HTR-8/SVneo (cell line): ENCODE data around the gene RBM33.

Experiments used
- DNase-seq: peaks from one replicate; pipeline ENCODE4 v3.0.0; 2011; ENCODE audit warnings: low spot score, mixed read lengths; ENCODE audit not compliant: insufficient read length
- FAIRE-seq: peaks from 2 replicates; lab custom pipeline; 2011; peaks lifted over from hg19 to GRCh38; lab: Jason Lieb, UNC

Gene RBM33

DNA sequence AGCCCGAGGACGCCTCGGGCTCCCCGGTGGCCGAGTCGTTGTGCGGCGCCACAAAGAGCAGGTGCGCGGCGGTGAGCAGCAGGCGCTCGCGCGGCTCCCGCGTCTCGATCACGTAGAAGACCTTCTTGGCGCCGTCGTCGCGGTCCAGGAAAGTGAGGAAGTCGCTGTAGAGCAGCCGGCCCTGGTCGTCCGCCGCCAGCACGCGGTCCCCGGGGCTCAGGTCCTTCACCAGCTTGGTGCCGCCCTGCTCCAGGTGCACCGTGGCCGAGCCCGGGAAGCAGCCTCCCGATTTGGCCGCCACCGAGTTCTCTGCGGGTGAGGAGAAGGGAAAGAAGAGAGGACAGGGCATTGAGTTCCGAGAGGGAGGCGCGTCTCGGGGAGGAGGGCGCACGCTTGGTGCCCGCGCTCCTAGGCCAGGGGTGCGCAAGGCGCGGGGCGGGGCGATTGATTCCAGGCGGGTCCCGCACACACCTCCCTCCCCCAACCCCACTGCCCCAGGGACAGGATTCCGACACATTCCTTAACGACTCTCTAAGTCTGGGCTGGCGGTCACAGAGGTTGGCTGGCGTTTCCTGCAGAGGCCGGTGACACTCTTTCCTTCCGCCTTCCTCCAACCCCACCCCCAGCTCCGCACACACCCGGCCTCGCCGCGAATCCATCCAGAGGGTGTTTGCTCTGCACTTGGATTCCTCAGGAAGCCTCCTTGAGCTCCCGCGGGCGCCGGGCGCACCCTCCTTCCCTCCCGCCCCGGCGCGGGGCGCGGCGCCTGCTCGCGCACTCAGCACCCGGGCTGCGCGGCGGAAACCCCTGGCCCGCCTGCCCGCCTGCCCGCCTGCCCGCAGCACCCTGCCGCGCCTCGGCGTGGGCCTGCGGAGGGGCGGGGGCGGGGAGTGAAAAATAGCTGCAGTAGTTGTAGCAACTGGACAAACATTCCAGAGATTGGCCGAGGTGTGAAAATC, 159.2 kb downstream of the RBM33 start:
- no peak for FAIRE-seq

DNA sequence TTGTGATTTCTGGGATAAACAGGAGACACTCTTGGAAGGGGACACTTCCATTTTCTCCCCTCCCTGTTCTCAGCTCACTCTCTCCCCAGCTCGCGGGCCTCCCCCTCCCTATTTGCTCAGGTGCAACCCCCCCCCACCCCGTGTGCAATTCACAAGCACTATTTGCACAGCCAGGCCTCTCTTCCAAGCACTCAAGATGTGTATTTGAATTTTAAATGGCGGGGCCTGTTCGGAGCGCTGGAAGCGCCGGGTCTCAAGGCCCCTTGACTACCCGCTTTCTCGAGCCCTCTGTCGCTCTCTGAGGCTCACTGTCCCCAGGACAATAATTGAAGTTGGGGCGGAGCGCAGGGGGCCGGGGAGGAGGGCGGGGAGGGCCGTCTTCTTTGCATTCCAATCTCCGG, 160.0 kb downstream of the RBM33 start:
- FAIRE-seq, result no peak
- no peak for DNase-seq

More for the DNA sequence above, 159.2 kb downstream of the RBM33 start:
- no peak for DNase-seq

DNA sequence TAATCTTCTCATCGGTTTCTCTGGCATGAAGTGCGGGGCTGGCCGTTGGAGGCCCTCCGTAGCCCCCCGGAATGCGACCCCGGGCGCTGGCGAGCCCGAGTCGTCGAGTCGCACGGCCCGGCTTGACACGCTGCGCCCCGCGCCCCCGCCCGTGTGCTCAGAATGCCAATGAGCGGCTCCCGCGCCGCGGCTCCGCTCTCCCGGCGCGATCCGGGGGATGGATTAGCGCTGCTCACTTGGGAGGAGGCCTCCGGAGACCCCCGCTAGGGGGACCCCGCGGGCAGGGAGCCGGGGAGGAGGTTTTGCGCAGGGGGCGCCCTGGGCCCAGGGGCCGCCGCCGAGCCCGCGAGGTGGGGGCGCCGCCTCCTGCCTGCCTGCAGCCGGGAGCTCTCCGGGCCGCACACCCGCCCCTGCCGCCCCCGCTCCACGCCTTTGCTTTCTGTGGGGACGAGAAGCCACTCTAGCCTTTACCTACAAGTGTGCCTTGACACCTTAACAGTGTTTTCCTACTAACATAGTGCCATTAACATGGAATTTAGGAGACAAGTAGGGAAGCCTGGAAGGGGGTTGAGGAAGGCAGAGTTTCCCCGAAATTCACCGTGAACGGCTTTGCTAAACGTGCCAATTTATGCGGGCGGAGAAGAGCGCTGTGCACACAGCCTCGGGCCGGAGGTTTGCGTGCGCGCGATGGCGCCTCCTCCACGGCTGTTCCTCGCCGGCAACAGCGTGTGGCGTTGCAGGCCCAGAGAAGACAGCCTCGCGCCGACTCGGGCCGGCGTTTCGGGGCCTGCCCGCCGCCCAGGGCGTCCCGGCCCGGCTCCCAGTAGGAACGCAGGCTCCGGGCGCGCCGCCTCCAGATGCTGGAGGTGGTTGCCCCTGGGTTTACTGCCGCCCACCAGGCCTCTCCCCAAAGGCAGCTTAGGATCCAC, 160.7 kb downstream of the RBM33 start:
- FAIRE-seq (no peak), DNase-seq (peak; percentile 62)

DNA sequence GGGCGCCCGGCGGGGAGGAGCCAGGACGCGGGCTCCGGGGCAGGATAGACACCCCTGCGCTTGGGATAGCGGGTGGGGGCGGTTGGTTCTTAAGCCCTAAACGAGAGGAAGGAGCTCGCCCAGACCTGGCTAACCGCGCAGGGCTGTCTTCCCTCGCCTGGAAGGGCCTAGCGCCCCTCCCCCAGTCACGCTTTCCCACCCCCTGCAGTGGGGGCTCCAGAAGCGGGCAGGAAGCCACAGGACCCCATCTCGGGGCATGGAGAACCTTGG, 161.3 kb downstream of the RBM33 start:
- DNase-seq, result no peak
- no peak for FAIRE-seq

DNA sequence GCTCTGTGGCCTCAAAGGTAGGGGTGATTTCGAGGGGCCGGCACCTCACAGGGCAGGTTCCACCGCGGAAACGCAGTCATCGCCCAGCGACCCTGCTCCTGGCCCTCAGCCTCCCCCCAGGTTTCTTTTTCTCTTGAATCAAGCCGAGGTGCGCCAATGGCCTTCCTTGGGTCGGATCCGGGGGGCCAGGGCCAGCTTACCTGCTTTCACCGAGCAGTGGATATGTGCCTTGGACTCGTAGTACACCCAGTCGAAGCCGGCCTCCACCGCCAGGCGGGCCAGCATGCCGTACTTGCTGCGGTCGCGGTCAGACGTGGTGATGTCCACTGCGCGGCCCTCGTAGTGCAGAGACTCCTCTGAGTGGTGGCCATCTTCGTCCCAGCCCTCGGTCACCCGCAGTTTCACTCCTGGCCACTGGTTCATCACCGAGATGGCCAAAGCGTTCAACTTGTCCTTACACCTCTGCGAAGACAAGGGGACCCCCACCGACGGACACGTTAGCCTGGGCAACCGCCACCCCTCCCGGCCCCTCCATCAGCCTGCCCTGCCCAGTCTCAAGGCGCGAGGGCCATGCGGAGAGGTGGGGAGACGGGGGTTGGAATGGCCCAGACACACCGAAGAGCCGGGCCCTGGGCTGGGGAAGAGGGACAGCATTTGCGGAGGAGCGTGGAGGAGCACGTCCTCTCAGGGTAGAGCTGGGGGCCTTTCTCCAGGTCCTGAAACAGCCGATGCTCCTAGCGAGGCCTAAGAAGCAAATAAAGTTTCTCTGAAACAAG, 161.8 kb downstream of the RBM33 start:
- DNase-seq, result no peak
- no peak for FAIRE-seq

DNA sequence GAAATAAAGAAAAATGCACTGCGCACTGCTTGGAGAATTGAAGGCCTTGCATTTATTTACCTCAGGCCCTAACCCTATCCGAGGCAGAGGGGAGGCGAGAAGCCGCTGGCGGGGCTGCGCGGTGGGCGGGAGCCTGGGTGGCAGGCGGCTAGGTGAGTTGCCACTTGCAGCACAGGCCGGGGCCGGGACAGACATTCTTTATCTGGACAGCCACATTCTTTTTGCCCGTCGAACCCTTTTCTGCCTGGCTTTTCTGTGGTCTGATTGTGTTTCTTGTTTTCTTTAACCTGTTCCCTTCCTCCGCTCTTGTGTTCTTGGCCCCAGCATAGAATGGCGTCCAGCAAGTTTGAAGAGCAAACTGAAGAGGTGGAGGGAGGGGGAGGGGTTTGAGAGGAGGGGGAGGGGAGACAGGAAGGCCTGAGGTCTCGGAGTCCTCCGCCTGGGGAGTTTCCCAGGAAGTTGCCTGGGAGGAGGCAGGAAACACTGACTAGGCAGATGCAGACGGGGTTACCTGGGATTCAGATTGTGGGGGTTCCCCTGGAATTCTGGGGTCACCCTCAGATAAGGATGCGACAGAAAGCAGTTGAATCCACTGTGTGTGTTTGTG, 162.7 kb downstream of the RBM33 start:
- FAIRE-seq (no peak), DNase-seq (no peak)

DNA sequence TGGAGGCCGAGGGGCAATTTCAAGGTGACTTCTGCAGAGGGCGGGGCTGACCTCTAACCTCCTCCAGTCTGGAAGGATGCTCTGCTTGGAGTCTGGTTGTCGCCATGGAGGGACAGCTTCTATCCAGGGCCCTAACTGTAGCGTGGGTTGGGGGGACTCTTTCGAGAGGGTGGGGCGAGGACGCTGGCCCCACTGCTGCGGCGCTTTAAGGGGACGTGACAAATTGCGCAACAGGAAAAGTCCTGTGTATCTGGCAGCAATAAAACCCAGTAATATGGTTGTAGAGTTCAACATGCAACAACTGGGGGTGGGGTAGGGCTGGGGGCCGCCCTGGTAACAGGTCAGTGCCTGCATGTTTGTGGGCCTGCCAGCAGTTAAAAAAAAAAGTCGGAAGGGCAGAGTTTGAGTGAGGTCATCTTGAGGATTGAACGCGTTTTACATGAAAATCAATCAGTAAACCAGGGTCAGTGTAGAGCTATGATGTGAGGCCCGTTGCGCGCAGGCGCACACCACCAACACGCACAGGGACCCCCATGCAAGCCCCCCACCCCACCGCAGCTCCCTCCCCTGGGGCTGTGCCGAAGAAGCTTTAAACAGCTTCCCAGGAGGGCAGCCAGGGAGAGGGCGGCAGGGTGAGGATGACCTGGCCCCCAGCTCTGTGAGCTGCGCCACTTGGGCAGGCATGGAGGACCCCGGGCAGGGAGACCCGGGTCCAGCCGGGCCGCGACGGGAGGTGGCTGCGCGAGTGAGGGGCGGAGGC, 163.5 kb downstream of the RBM33 start:
- DNase-seq (no peak), FAIRE-seq (no peak)

DNA sequence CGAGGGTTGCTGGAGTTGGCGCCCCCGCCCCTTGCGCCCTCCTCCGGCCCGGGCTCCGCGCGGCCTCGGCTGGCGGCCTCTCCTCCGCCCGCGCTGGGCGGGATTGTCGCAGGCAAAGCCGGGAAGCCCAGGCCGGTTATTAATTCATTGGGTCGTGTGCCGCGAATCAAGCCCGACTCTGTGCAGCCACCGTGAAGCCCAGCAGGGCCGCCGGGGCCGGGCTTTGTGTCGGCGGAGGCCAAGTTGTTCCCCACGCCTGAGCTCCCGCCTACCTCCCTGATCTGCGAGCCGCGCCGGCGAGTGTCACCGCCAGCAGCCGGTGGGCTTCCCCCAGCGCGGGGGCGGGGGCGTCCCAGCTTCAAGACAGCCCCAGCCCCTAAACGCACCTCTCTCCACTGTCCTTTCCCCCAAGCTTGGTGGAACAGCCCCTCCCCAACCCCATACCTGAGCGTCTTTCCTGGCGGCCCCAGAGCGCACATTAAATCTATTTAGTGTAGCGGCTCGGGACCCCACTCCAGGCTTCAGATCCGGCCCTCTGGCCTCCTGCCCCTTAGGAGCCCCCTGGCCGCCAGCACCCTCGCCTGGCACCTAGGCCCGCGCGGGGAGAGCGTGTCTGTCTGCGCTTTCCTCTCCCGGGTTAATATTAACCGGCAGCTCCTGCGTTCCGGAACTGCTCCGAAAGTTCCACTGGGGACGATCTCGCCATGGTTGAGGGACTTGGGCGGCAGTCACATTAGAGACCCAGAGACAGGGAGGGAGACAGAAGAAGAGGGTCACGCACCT, 164.3 kb downstream of the RBM33 start:
- FAIRE-seq (no peak), DNase-seq (no peak)

DNA sequence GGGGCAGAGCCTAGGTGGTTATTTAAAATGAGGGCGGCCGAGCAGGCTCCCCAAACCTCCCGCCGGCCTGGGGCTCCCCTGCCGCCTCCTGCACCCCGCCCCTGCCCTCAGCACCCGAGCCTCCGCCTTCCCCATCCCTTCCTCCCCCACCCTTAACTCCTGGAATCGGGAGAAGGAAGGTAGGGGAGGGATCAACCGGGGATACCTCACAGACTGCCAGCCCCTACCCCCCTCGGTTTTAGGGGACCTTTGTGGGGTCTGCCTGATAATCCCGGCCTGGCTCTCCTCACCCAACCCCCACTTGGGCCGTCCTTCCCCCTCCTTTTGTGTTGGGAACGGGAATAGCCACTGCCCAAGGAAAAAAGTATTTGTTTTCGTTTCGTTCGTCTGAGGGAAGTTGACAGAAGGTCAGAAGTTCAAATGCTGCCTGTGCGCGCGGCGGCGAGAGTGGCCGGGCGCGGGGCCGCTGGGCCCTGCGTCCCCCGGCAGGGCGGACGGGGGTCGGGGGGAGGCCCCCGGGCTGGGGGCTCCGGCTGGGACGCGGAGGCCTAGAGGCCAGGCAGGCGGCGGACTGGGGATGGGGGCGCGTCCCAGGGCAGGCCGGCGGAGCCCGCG, 165.0 kb downstream of the RBM33 start:
- no peak for DNase-seq
- no peak for FAIRE-seq

DNA sequence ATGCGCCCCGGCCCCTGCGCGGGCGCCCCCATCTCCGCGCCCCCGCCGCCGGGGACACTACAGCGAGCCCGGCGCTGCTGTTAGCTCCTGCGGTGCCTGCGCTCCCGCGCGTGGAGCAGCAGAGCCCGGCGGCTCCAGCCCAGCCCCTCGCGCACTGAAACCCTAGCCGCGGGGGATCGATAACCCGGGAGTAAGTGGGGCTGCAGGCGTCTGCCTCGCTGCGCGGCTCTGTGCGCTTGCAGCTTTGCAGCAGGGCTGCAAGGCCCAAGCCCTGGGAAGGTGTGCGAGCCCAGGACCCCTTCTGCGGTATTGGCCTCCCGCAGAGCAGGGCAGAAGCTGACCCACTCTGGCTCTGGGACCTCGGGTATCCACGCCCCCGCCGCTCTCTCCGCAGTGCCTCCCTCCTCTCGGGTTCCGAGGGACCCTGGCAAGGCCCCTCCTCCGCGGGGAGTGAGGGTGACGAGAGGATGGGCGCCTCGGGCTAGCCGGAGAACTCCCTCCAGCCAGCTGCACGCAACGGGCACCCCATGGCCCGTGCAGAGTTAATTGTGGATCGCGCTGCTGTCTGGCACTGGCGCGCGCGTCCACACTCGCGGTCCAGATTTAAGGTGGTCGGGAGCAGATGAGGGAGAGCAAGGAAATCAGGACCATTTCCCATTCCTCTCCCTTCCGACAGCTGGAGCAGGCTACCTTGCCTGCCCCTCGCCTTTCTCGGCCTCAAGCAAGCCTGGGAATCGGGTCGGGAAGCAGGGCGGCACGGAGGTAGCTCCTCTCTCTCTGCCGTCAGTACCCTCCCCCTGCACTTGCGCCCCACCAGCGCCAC, 165.7 kb downstream of the RBM33 start:
- no peak for FAIRE-seq
- DNase-seq, result no peak

DNA sequence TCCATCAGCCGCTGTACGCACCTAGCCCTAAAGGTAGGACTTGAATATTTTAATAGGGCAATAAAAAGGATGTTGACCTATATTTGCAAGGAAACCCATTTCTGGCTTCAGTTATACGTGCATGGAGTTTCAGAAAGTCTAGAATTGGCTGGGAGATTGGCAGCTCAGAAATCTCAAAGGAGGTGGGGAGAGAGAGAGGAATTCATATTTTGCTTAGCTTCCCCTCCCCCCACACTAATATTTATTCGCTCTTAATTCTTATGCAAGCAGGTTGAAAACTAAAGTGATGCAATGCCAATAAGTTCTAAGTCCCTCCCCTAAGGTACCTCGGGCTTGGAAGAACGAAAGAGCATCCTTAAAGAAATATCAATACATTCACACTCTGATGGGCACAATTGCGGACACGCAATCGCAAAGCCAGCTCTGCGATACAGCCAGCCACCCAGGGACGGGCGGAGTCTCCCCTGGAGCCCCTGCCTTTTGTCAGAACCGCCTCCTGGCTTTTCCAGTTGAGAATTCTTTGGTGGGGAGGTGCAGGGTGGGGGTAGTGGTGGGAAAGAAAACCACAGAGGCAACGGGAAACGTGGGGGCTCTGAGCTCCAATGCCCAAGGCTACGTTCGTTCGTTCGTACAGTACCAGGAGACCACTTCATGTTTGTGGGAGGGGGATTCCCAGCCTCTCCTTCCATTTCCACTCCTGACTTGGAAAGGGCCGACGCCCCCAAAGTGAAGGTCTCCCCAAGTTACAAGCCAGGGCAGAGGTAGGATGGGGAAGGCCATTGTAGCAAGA, 166.5 kb downstream of the RBM33 start:
- DNase-seq, result no peak
- no peak for FAIRE-seq

DNA sequence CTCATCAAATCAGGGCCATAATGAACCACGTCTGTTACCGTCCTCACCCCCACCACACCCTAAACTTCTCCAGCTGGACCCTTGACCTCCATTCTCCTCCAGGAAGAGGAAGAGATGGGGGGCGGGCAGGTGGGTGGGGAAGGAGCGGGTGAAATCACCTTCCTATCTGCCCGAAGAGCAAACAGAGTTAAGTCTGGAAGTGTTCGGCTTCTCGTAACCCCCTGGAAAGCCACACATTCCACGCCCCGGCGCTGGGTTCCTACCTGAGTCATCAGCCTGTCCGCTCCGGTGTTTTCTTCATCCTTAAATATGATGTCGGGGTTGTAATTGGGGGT, 167.1 kb downstream of the RBM33 start:
- DNase-seq (no peak), FAIRE-seq (no peak)

DNA sequence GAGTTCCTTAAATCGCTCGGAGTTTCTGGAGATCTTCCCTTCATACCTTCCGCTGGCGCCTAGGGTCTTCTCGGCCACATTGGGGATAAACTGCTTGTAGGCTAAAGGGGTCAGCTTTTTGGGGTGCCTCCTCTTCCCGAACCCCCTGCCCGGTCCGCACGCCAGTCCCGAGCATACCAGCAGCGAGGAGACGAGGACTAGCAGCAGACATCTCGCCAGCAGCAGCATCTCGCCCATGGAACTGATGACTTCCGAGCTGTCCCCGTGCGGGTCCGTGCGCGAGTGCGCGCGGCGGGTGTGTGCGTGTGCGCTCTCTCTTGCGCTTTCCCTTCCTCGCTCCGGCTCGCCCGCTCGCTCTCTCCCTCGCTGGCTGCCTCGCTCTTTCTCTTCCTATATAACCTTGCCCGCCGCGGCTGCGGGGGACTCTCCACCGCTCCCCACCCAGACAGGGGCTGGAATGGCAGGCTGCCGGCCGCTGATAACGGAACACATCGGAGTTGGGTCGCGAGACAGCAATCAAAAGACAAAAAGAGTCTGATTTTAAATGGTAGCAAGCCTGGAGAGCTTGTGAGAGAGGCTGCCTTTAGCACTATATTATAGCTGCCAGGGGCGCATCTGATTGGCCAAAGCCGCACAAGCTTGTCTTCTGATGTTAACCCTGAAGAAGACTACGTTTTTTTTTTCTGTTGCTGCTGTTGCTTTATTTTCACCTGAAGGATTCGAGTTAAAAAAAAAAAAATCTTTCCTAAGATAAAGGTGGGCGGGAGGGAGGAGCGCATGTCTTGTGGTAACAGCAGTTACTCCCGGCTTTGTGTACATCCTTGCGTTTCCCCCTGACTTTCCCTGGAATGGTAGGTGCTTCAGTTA, 167.7 kb downstream of the RBM33 start, which contains the start of gene SHH:
SHH (minus strand) TSS at position 569 of the 867 bp plus-strand sequence; CDS start at position 228, 341 bp downstream.
- DNase-seq (no peak), FAIRE-seq (no peak)

DNA sequence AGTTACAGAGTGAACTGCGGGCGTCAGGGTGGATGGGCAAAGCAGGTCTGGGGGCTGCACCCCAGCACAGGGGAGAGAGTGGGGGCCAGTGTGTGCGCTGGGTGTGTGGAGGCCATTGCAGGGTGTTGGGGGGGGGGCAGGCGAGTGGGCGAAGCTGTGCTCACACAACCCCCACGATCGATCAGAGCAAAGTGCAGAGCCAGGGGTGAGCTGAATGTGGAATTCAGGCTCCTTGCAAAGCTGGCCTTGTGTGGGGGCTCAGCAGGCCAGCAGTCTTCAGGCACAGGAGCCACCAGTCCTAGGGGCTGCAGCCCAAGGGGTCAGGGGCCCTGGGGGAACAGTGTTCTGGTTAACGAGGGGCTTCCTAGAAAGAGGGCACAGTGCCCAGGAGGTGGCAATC, 168.7 kb downstream of the RBM33 start:
- DNase-seq (no peak), FAIRE-seq (no peak)

DNA sequence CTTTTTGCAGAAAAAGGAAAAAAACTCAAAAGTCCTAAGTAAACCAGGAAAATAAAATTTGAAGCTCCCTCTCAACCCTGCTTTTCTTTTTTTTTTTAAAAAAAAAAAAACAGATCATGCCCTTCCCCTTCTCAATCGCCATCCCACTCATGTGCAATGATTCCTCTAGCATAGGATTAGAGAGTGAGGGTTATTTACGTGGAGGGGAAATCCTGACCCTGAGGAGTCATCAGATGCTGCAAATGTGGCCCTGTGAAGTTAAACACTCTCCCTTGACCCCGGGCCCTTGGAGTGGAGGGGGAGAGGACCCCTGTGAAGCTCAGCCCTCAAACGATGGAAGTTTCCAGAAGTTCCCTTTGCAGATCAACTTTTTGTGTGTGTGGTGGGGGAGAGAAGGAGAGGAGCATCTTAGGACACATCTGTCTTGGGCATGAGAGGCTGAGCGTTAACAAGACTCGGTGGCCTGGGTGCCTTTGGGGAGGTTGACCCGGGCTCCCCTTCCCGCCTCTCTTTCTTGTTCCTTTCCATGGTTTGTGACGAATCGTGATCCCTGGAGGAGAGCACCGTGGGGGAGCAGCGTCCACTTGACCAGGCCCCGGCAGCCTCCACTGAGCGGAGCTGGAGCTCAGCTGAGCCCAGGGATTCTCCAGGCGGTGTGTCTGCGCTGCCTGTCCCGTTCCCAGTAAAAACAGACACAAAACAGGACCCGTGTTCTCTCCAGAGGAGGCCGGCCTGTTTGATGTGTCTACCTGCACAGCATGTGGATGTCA, 169.3 kb downstream of the RBM33 start:
- FAIRE-seq, result no peak

More for the DNA sequence above, 169.3 kb downstream of the RBM33 start:
- DNase-seq, result no peak
